HepG2 (cell line): Measurements from ENCODE around the gene PSMB4. TPM values are rescaled to one million over a fixed set of nuclear protein-coding genes. Genes with fewer than 3 reads are reported as not detected.

Source experiments
- ATAC-seq: fragments of 200-7000 bp; cut with Tn5 transposase; 3 replicates; pipeline ENCODE4 v1.9.1; 2020; ENCODE audit warnings: mild to moderate bottlenecking, moderate library complexity
- BruUV-seq: library from RNA; stranded (reverse); fragments of 400-500 nt; replicated peaks from 2 replicates; lab custom pipeline; 2021; lab: Mats Ljungman, UMichigan
- CTCF ChIA-PET: fragments of 300-600 bp; formaldehyde crosslinking; extraction: SDS; loops from one replicate; lab custom pipeline; 2021; ENCODE audit warnings: low total read pairs, inconsistent platforms, low intra/inter-chr PET ratio; lab: Yijun Ruan, JAX
- POLR2A ChIA-PET: fragments of 350-600 bp; sonication (Branson Sonifier 250); formaldehyde crosslinking; loops from one replicate; lab custom pipeline; 2020; ENCODE audit warnings: antibody characterized with exemption, inconsistent platforms; lab: Yijun Ruan, JAX
- DNase-seq: peaks from one replicate; pipeline ENCODE4 v3.0.0-alpha.2; 2015; ENCODE audit warnings: low spot score
- FAIRE-seq: peaks from 3 replicates; lab custom pipeline; 2011; peaks lifted over from hg19 to GRCh38; lab: Jason Lieb, UNC
- H2AFZ ChIP-seq: one replicate; pipeline ENCODE4 v1.6.1; 2011; ENCODE audit warnings: low read length, inconsistent platforms
- H3K27ac ChIP-seq: fragments of 300-600 bp; 3 replicates; pipeline ENCODE4 v1.8.0; 2011; ENCODE audit warnings: mixed run types, mild to moderate bottlenecking, mixed read lengths, low read length, inconsistent platforms; ENCODE audit not compliant: insufficient read depth; ENCODE audit errors: extremely low read length
- H3K27me3 ChIP-seq, 2 experiments: fragments of 200-600 bp in 1 of 2; 2 replicates in 1 of 2; 3 replicates in 1 of 2; pipeline versions ENCODE4 v1.6.0 to v1.8.0; 2011; ENCODE audit warnings: low read length in 2 of 2, mild to moderate bottlenecking in 2 of 2, moderate library complexity in 2 of 2, inconsistent platforms in 1 of 2; ENCODE audit not compliant: insufficient read depth in 2 of 2, control insufficient read depth in 1 of 2
- H3K36me3 ChIP-seq, 2 experiments: fragments of 200-600 bp in 1 of 2; replicated peaks in 1 of 2; 2 replicates in 1 of 2; 3 replicates in 1 of 2; pipeline versions ENCODE4 v1.5.1 to v1.8.0; 2011; ENCODE audit warnings: low read length in 2 of 2, inconsistent platforms in 1 of 2; ENCODE audit not compliant: insufficient read depth in 2 of 2, control insufficient read depth in 1 of 2
- H3K4me1 ChIP-seq: 2 replicates; pipeline ENCODE4 v1.5.1; 2012; ENCODE audit warnings: low read length, inconsistent platforms; ENCODE audit not compliant: insufficient read depth
- H3K4me2 ChIP-seq: 2 replicates; pipeline ENCODE4 v1.6.0; 2011; ENCODE audit warnings: low read depth, low read length, inconsistent platforms
- H3K4me3 ChIP-seq, 3 experiments: fragments of 200-600 bp in 1 of 3; sonication (generic), shearing (Covaris generic) in 1 of 3; replicated peaks in 1 of 3; 2 replicates each; pipeline ENCODE4 v1.5.1; 2011 to 2016; ENCODE audit warnings: low read length in 3 of 3, inconsistent platforms in 2 of 3, low read depth in 2 of 3, mild to moderate bottlenecking in 2 of 3, control low read depth in 1 of 3, mixed read lengths in 1 of 3; ENCODE audit not compliant: insufficient read depth in 1 of 3
- H3K79me2 ChIP-seq: one replicate; pipeline ENCODE4 v1.6.1; 2011; ENCODE audit warnings: low read length, inconsistent platforms; ENCODE audit not compliant: insufficient read depth
- H3K9ac ChIP-seq: 2 replicates; pipeline ENCODE4 v1.6.0; 2011; ENCODE audit warnings: mild to moderate bottlenecking, low read depth, low read length, inconsistent platforms; ENCODE audit not compliant: insufficient read depth
- H3K9me3 ChIP-seq: 2 replicates; pipeline ENCODE4 v1.5.1; 2012; ENCODE audit warnings: mild to moderate bottlenecking, low read length
- H4K20me1 ChIP-seq: 2 replicates; pipeline ENCODE4 v1.6.0; 2011; ENCODE audit warnings: inconsistent platforms, mild to moderate bottlenecking, low read length, moderate library complexity; ENCODE audit not compliant: insufficient read depth
- CHCHD3 ChIP-seq: sonication (generic); formaldehyde crosslinking; IDR thresholded peaks from 2 replicates; pipeline ENCODE4 v1.8.0; 2022; ENCODE audit warnings: mild to moderate bottlenecking, missing genetic modification reagents, moderate library complexity
- TFDP1 ChIP-seq: IDR thresholded peaks from 2 replicates; pipeline ENCODE4 v1.6.1; 2016; ENCODE audit warnings: missing compliant biosample characterization, missing genetic modification reagents, borderline replicate concordance
- WGBS: methylation state at CpG from one replicate; pipeline ENCODE4 v1.1.6; 2017; ENCODE audit warnings: low lambda C conversion rate; 5-methylcytosine and 5-hydroxymethylcytosine counted together
- in situ Hi-C: cut with HindIII; loops from 2 replicates; pipeline ENCODE4 v1.10.0; 2017; ENCODE audit warnings: low pct_unique_long_range_greater_than_20kb; ENCODE audit not compliant: extremely low pct_ligation_motif_present
- intact Hi-C: fragments of 100-400 bp; cut with micrococcal nuclease; formaldehyde crosslinking; loops from one replicate; pipeline ENCODE4 v1.10.0; 2022; ENCODE audit not compliant: unreplicated experiment
- polyA plus RNA-seq, 8 experiments: library from polyadenylated mRNA; depleted of rRNA in 3 of 8; stranded (reverse) in 7 of 8; unstranded in 1 of 8; fragments of >200 nt; fragmentation: Illumina TruSeq in 4 of 8; extraction: Trizol in 4 of 8; gene quantifications; 2 replicates each; pipeline versions ENCODE4 v1.2.1 to v1.2.3, GENCODE V29; 2011 to 2016; ENCODE audit warnings: low read depth in 4 of 8, missing spikeins in 1 of 8, mixed read lengths in 1 of 8; ENCODE audit not compliant: insufficient read depth in 1 of 8
- total RNA-seq, 5 experiments: library from RNA; depleted of rRNA; stranded (reverse); fragments of >200 nt; fragmentation: Illumina TruSeq; extraction: Trizol; gene quantifications; 2 replicates each; pipeline ENCODE4 v1.2.3, GENCODE V29; 2016; ENCODE audit warnings: low read depth in 1 of 5
- TF ChIP-seq, protein P1 (sequence below): sonication (generic); formaldehyde crosslinking; IDR thresholded peaks from 2 replicates; pipeline ENCODE4 v1.4.0; 2020; ENCODE audit warnings: missing genetic modification reagents
- TF ChIP-seq, protein P2 (sequence below): sonication (generic); formaldehyde crosslinking; IDR thresholded peaks from 2 replicates; pipeline ENCODE4 v1.5.1; 2020; ENCODE audit warnings: missing genetic modification reagents, mild to moderate bottlenecking, borderline replicate concordance

PSMB4 gene
- total and polyA plus RNA-seq, 2 of the 13 experiments (the other 11 are each of a cell fraction or from before 2014, with no cell fraction given) = 336 to 383 TPM

- H3K79me2 ChIP-seq = peaks cover 5% of the 10 kb centered on the region
- no peaks in the 10 kb centered on the region for H3K9me3 ChIP-seq
- peaks cover 4 to 10% of the 10 kb centered on the region in 2 experiments; a peak in 4 of 5 replicates for H3K36me3 ChIP-seq
- FAIRE-seq (no peak), ATAC-seq (no peak), DNase-seq (no peak)
- in situ Hi-C loops (no loop called here), intact Hi-C loops (no loop called here)
- ChIA-PET CTCF (no interaction called here), POLR2A (interaction anchor here (0.9 kb wide), 1 partner anchor 29 kb away, joined by 3 read pairs; the partner anchor contains the start of gene PSMB4)
- H3K27me3 ChIP-seq = no peaks in the 10 kb centered on the region; a peak in 1 of 5 replicates
- no peaks in the 10 kb centered on the region for H4K20me1 ChIP-seq
- no peak overlapping the region for H3K4me3 ChIP-seq
- H3K9ac ChIP-seq = no peak overlapping the region
- TF ChIP-seq, protein P1, sequence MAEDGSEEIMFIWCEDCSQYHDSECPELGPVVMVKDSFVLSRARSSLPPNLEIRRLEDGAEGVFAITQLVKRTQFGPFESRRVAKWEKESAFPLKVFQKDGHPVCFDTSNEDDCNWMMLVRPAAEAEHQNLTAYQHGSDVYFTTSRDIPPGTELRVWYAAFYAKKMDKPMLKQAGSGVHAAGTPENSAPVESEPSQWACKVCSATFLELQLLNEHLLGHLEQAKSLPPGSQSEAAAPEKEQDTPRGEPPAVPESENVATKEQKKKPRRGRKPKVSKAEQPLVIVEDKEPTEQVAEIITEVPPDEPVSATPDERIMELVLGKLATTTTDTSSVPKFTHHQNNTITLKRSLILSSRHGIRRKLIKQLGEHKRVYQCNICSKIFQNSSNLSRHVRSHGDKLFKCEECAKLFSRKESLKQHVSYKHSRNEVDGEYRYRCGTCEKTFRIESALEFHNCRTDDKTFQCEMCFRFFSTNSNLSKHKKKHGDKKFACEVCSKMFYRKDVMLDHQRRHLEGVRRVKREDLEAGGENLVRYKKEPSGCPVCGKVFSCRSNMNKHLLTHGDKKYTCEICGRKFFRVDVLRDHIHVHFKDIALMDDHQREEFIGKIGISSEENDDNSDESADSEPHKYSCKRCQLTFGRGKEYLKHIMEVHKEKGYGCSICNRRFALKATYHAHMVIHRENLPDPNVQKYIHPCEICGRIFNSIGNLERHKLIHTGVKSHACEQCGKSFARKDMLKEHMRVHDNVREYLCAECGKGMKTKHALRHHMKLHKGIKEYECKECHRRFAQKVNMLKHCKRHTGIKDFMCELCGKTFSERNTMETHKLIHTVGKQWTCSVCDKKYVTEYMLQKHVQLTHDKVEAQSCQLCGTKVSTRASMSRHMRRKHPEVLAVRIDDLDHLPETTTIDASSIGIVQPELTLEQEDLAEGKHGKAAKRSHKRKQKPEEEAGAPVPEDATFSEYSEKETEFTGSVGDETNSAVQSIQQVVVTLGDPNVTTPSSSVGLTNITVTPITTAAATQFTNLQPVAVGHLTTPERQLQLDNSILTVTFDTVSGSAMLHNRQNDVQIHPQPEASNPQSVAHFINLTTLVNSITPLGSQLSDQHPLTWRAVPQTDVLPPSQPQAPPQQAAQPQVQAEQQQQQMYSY (CRISPR knock-in tag) = peak; percentile 88
- TF ChIP-seq, protein P2, sequence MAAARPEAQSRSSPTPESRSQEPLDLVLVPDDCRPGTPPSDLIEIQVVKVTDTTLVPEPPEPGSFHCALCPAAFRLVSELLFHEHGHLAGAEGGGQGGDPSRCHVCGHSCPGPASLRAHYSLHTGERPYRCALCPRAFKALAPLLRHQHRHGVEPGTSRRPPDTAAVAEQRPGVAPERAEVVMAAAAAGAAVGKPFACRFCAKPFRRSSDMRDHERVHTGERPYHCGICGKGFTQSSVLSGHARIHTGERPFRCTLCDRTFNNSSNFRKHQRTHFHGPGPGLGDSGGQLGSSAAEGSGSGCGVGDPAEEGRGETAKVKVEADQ = no peak
- TF ChIP-seq TFDP1 (CRISPR knock-in tag) = no peak
- no peak for TF ChIP-seq CHCHD3 (CRISPR knock-in tag)
- no peak overlapping the region for H2AFZ ChIP-seq
- 92% methylated on average over 5 of the region's 6 CpGs for WGBS
- H3K4me2 ChIP-seq = no peak overlapping the region
- BruUV-seq = no TSS peak
- peaks cover 41% of the 10 kb centered on the region for H3K4me1 ChIP-seq
- no peak overlapping the region for H3K27ac ChIP-seq
These were observed 29.0 kb upstream of the PSMB4 start for GRCh38 chr1:151370211-151370911.
